Measurements from ENCODE around the gene RAB28. TPM values are rescaled to one million over a fixed set of nuclear protein-coding genes. Genes with fewer than 3 reads are reported as not detected.

The RAB28 gene
- polyA plus RNA-seq, 1 donor (not counting 4 experiments of a cell fraction or from before 2014, with no cell fraction given) = 19.7 TPM

- no peak overlapping the region for H3K4me2 ChIP-seq (ENCODE audit: control insufficient read depth, extremely low read depth, insufficient read depth, low read depth, low read length)
- H3K9me1 ChIP-seq (ENCODE audit: control insufficient read depth, extremely low read depth, insufficient read depth, low read length) = no peaks in the 10 kb centered on the region
- H3K9ac ChIP-seq (ENCODE audit: control insufficient read depth, extremely low read depth, insufficient read depth, low read length) = no peak overlapping the region
- H3K79me2 ChIP-seq (ENCODE audit: control insufficient read depth, insufficient read depth, low read length) = no peaks in the 10 kb centered on the region
- dilution Hi-C loops (cut with MboI; ENCODE audit: extremely low pct_ligation_motif_present, low sequenced_read_pairs) = no loop called here
- H3K4me3 ChIP-seq (ENCODE audit: control insufficient read depth in 2 of 3, extremely low read depth in 1 of 3, insufficient read depth in 2 of 3, low read depth in 1 of 3, low read length in 3 of 3) = no peak overlapping the region
- H3K27me3 ChIP-seq (ENCODE audit: control insufficient read depth, extremely low read depth, insufficient read depth, low read length) = no peaks in the 10 kb centered on the region
- H3K27ac ChIP-seq (ENCODE audit: control insufficient read depth, insufficient read depth, low read length) = no peak overlapping the region
- H3K9me3 ChIP-seq (ENCODE audit: control insufficient read depth, low read depth, low read length) = no peaks in the 10 kb centered on the region
- FAIRE-seq = no peak
- H4K20me1 ChIP-seq (ENCODE audit: control insufficient read depth, extremely low read depth, insufficient read depth, low read length) = no peaks in the 10 kb centered on the region
- no peak for DNase-seq (ENCODE audit: low read depth, low spot score)
- peaks cover 5% of the 10 kb centered on the region for H3K4me1 ChIP-seq (ENCODE audit: control insufficient read depth, extremely low read depth, insufficient read depth, low read length)
- TF ChIP-seq CTCF (optimal IDR thresholded peaks at IDR 0.05 in 1 of 3, IDR thresholded peaks at IDR 0.05 in 1 of 3, conservative IDR thresholded peaks at IDR 0.05 in 1 of 3; ENCODE audit: extremely low read depth in 1 of 3, insufficient read depth in 2 of 3, low read length in 3 of 3) (no peak), EZH2 (IDR thresholded peaks at IDR 0.05; ENCODE audit: low read length) (no peak)
- H3K36me3 ChIP-seq (ENCODE audit: control insufficient read depth in 2 of 2, extremely low read depth in 1 of 2, insufficient read depth in 2 of 2, low read length in 2 of 2) = no peaks in the 10 kb centered on the region
- no peak overlapping the region for H2AFZ ChIP-seq (ENCODE audit: control insufficient read depth, low read length)
Measured at GRCh38 chr4:13368217-13368616, 115.9 kb downstream of the RAB28 start.

GRCh38 chr4:13367691-13368090 is 116.4 kb downstream of the RAB28 start:
- no peaks in the 10 kb centered on the region for H3K79me2 ChIP-seq (ENCODE audit: control insufficient read depth, insufficient read depth, low read length)
- H3K27me3 ChIP-seq (ENCODE audit: control insufficient read depth, extremely low read depth, insufficient read depth, low read length) = no peaks in the 10 kb centered on the region
- H3K9me3 ChIP-seq (ENCODE audit: control insufficient read depth, low read depth, low read length) = no peaks in the 10 kb centered on the region
- no peak for TF ChIP-seq EZH2 (IDR thresholded peaks at IDR 0.05; ENCODE audit: low read length)
- TF ChIP-seq CTCF (optimal IDR thresholded peaks at IDR 0.05 in 1 of 3, IDR thresholded peaks at IDR 0.05 in 1 of 3, conservative IDR thresholded peaks at IDR 0.05 in 1 of 3; ENCODE audit: extremely low read depth in 1 of 3, insufficient read depth in 2 of 3, low read length in 3 of 3) = no peak
- no peak overlapping the region for H3K4me2 ChIP-seq (ENCODE audit: control insufficient read depth, extremely low read depth, insufficient read depth, low read depth, low read length)
- peaks cover 5% of the 10 kb centered on the region for H3K4me1 ChIP-seq (ENCODE audit: control insufficient read depth, extremely low read depth, insufficient read depth, low read length)
- dilution Hi-C loops (cut with MboI; ENCODE audit: extremely low pct_ligation_motif_present, low sequenced_read_pairs) = no loop called here
- DNase-seq (ENCODE audit: low read depth, low spot score) (no peak), FAIRE-seq (no peak)
- H3K27ac ChIP-seq (ENCODE audit: control insufficient read depth, insufficient read depth, low read length) = no peak overlapping the region
- no peaks in the 10 kb centered on the region for H3K9me1 ChIP-seq (ENCODE audit: control insufficient read depth, extremely low read depth, insufficient read depth, low read length)
- no peak overlapping the region for H3K9ac ChIP-seq (ENCODE audit: control insufficient read depth, extremely low read depth, insufficient read depth, low read length)
- H4K20me1 ChIP-seq (ENCODE audit: control insufficient read depth, extremely low read depth, insufficient read depth, low read length) = no peaks in the 10 kb centered on the region
- no peak overlapping the region for H3K4me3 ChIP-seq (ENCODE audit: control insufficient read depth in 2 of 3, extremely low read depth in 1 of 3, insufficient read depth in 2 of 3, low read depth in 1 of 3, low read length in 3 of 3)
- H3K36me3 ChIP-seq (ENCODE audit: control insufficient read depth in 2 of 2, extremely low read depth in 1 of 2, insufficient read depth in 2 of 2, low read length in 2 of 2) = no peaks in the 10 kb centered on the region
- no peak overlapping the region for H2AFZ ChIP-seq (ENCODE audit: control insufficient read depth, low read length)
